Left renal pelvis (tissue), 4 donors: ENCODE measurements around the gene XCL1. TPM values are rescaled to one million over a fixed set of nuclear protein-coding genes. Genes with fewer than 3 reads are reported as not detected.

Experiments used
- DNase-seq, 4 donors: peaks; one replicate each; pipeline ENCODE4 v3.0.0-alpha.2; 2013; ENCODE audit warnings: low read depth in 4 of 4, low spot score in 3 of 4
- polyA plus RNA-seq, 4 donors: library from polyadenylated mRNA; unstranded; fragments of 120-200 nt; gene quantifications; one replicate each; pipeline ENCODE4 v1.2.1, GENCODE V29; 2013; ENCODE audit not compliant: insufficient read length in 4 of 4

Gene XCL1
- polyA plus RNA-seq, 4 donors, result 0.12 to 0.14 TPM; not detected in 2

DNA sequence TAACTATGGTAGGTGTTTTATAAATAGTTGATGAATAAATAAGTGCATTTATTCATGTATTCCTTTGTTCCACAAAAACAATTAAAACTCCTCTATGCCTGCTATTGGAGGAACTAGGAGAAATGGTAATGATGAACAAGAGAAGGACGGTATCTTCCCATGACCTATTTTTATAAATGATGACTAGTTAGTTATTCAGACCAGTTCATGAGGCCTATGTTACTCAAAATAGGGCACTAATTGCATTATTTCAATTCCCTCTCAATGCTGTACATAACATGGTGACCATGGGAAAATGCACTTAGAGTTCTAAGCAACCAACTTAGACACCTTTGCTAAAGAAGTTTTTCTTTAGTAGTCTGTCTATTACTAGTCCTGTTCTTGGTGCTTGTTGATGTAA lies 53.1 kb downstream of the XCL1 start:
- DNase-seq, result no peak

Other genes with a start within 250 kb of the XCL1 start
- under 1 TPM in 2 of 4 donors, not detected in 2; 0.36 to 0.50 TPM for gene XCL2, start 32.6 kb upstream of the XCL1 start, polyA plus RNA-seq
- 10 to 100 TPM in 1 of 4 donors, under 1 TPM in 3; 0.12 to 16.8 (median 0.72) TPM for gene DPT, start 152.6 kb downstream of the XCL1 start, polyA plus RNA-seq